CD4-positive, CD25-positive, alpha-beta regulatory T cell (primary cell): ENCODE results near the gene AKAP8L. TPM values are rescaled to one million over a fixed set of nuclear protein-coding genes. Genes with fewer than 3 reads are reported as not detected.

Experiments used
- ATAC-seq, 2 donors: fragments of 150-1000 bp; cut with Tn5 transposase; one replicate each; pipeline ENCODE4 v1.10.0; 2021; ENCODE audit warnings: low read depth in 2 of 2, moderate number of reproducible peaks in 2 of 2, moderate library complexity in 1 of 2
- DNase-seq, 3 donors: peaks; one replicate each; pipeline versions ENCODE4 v3.0.0 to v3.0.0-alpha.2; 2012 to 2022; ENCODE audit warnings: mixed read lengths in 1 of 3
- H3K27ac ChIP-seq: one replicate; pipeline ENCODE4 v1.7.0; 2013; ENCODE audit warnings: mild to moderate bottlenecking, low read length; ENCODE audit not compliant: insufficient read depth, poor library complexity, severe bottlenecking
- H3K27me3 ChIP-seq: one replicate; pipeline ENCODE4 v1.7.0; 2013; ENCODE audit warnings: low read length; ENCODE audit not compliant: control insufficient read depth, insufficient read depth
- H3K36me3 ChIP-seq: one replicate; pipeline ENCODE4 v1.7.0; 2013; ENCODE audit warnings: mild to moderate bottlenecking, low read length, moderate library complexity; ENCODE audit not compliant: control insufficient read depth, insufficient read depth
- H3K4me1 ChIP-seq: 2 replicates; pipeline ENCODE4 v1.7.0; 2013; ENCODE audit warnings: mild to moderate bottlenecking, low read length; ENCODE audit not compliant: insufficient read depth, control insufficient read depth, poor library complexity, severe bottlenecking
- H3K4me3 ChIP-seq: one replicate; pipeline ENCODE4 v1.7.0; 2013; ENCODE audit warnings: low read depth, mild to moderate bottlenecking, low read length, moderate library complexity
- H3K9me3 ChIP-seq, 2 experiments: 1 replicate in 1 of 2; 2 replicates in 1 of 2; pipeline ENCODE4 v1.7.0; 2013; ENCODE audit warnings: low read length in 2 of 2, mild to moderate bottlenecking in 1 of 2, moderate library complexity in 1 of 2; ENCODE audit not compliant: control insufficient read depth in 2 of 2
- H3K27ac Mint-ChIP-seq, 3 donors: one replicate each; pipeline ENCODE4 v1.8.0; 2020 to 2022; ENCODE audit warnings: mild to moderate bottlenecking in 3 of 3, mixed read lengths in 3 of 3, moderate library complexity in 2 of 3
- H3K27me3 Mint-ChIP-seq: one replicate; pipeline ENCODE4 v1.8.0; 2022; ENCODE audit warnings: mild to moderate bottlenecking, mixed read lengths
- H3K36me3 Mint-ChIP-seq: one replicate; pipeline ENCODE4 v1.8.0; 2020; ENCODE audit warnings: mixed read lengths
- H3K4me1 Mint-ChIP-seq, 4 donors: one replicate each; pipeline ENCODE4 v1.8.0; 2020 to 2022; ENCODE audit warnings: mixed read lengths in 4 of 4, mild to moderate bottlenecking in 1 of 4
- H3K4me3 Mint-ChIP-seq, 4 donors: one replicate each; pipeline ENCODE4 v1.8.0; 2020 to 2022; ENCODE audit warnings: mild to moderate bottlenecking in 4 of 4, mixed read lengths in 4 of 4, moderate library complexity in 3 of 4
- H3K9me3 Mint-ChIP-seq, 7 donors: one replicate each; pipeline ENCODE4 v1.8.0; 2020 to 2022; ENCODE audit warnings: mixed read lengths in 7 of 7, mild to moderate bottlenecking in 3 of 7, moderate library complexity in 2 of 7
- polyA plus RNA-seq, 4 donors: library from polyadenylated mRNA; unstranded; fragments of 300-500 nt; fragmentation: Illumina TruSeq; gene quantifications; one replicate each; pipeline ENCODE4 v1.2.3, GENCODE V29; 2021
- total RNA-seq: library from RNA; stranded (reverse); gene quantifications from one replicate; pipeline ENCODE4 v1.2.3, GENCODE V29; 2022

The AKAP8L gene
- total and polyA plus RNA-seq, 5 donors from 2014 or later = 30.0 to 142 (median 37.7) TPM

DNA sequence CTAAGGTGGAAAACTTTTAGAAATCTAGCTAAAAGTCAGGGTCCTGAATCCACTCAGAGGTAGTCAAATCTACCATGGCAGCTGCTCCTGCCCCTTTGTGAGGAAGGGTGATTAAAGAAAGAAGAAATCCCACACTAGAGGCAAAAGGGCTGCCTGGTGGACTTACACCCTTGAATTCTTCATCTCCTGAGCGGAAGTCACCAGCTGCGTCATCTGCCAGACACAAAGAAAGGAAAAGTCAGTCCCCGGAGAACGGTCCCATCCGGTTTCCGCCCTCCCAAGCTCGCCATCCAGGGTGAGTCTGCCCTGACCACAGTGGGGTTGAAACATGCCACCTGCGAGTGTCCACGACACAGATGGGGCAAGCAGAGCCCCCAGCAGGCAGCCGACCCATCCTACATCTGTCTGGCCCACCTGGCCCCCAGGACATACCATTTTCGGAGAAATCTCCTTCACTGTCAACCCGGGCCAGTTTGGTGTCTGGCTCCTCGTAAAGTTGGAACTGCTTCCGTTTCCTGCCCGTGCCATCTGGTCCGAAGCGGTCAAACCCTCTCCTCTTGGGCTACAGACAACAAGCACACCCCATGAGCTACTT is 46.9 kb downstream of the AKAP8L start:
- no peak overlapping the region for H3K27ac Mint-ChIP-seq
- H3K36me3 ChIP-seq = peaks cover 70% of the 10 kb centered on the region
- no peak overlapping the region for H3K4me3 Mint-ChIP-seq
- no peaks in the 10 kb centered on the region for H3K9me3 ChIP-seq
- peaks cover 5% of the 10 kb centered on the region for H3K4me1 ChIP-seq
- no peaks in the 10 kb centered on the region for H3K27me3 ChIP-seq
- ATAC-seq (no peak), DNase-seq (no peak)
- no peak overlapping the region for H3K27ac ChIP-seq
- H3K4me3 ChIP-seq = no peak overlapping the region
- H3K36me3 Mint-ChIP-seq = peaks cover 12% of the 10 kb centered on the region
- peaks cover 0 to 3% (median 0%) of the 10 kb centered on the region in 7 donors for H3K9me3 Mint-ChIP-seq
- H3K4me1 Mint-ChIP-seq = peaks cover 4 to 27% (median 6%) of the 10 kb centered on the region in 4 donors
- no peaks in the 10 kb centered on the region for H3K27me3 Mint-ChIP-seq

DNA sequence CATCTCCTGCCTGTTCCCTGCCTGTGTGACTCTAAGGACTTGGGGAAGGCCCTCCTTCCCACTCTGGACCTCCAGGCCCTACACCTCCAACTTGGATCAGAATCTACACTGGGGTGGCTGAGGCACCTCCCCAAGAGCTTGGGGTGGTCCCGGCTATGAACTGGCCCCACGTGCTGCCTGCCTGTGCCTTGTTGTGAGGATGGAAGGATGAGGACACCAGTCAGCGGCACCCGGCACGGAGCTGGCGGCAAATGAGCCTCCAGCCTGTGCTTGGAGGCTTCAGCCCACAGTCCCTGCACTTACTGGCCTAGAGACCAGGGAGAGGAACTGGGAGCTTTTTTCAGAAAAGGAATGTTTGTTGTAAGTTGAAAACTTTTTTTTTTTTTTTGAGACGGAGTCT is 47.7 kb downstream of the AKAP8L start:
- DNase-seq (no peak), ATAC-seq (no peak)
- Histone ChIP-seq H3K9me3 (no peaks in the 10 kb centered on the region), H3K4me3 (no peak overlapping the region), H3K36me3 (peaks cover 70% of the 10 kb centered on the region), H3K4me1 (no peaks in the 10 kb centered on the region), H3K27ac (no peak overlapping the region), H3K27me3 (no peaks in the 10 kb centered on the region)
- H3K27ac Mint-ChIP-seq = no peak overlapping the region
- H3K4me3 Mint-ChIP-seq = no peak overlapping the region
- peaks cover 0 to 3% (median 0%) of the 10 kb centered on the region in 7 donors for H3K9me3 Mint-ChIP-seq
- H3K27me3 Mint-ChIP-seq = no peaks in the 10 kb centered on the region
- peaks cover 0 to 21% (median 2%) of the 10 kb centered on the region in 4 donors for H3K4me1 Mint-ChIP-seq
- peaks cover 12% of the 10 kb centered on the region for H3K36me3 Mint-ChIP-seq

DNA sequence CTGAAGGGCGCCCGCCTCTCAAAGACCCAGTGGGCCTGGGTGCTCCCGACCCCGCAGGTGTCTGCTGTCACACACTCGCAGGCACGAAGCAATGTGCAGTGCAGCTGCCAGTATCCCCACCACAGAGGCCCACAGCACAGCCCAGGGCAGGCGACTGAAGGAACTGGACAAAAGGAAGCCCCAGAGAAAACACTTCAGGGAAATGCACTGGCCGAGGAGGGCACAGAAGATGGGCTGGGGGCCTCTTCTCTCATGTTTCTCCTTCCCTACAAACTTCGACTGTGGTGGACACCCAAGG is 49.2 kb downstream of the AKAP8L start:
- Mint-ChIP-seq H3K4me3 (no peak overlapping the region), H3K27me3 (no peaks in the 10 kb centered on the region), H3K36me3 (peaks cover 15% of the 10 kb centered on the region), H3K9me3 (peaks cover 0 to 3% (median 0%) of the 10 kb centered on the region in 7 donors), H3K4me1 (peaks cover 0 to 10% (median 1%) of the 10 kb centered on the region in 4 donors), H3K27ac (no peak overlapping the region)
- Histone ChIP-seq H3K4me1 (no peaks in the 10 kb centered on the region), H3K36me3 (peaks cover 75% of the 10 kb centered on the region), H3K9me3 (no peaks in the 10 kb centered on the region), H3K4me3 (no peak overlapping the region), H3K27ac (no peak overlapping the region), H3K27me3 (no peaks in the 10 kb centered on the region)
- no peak for DNase-seq
- no peak for ATAC-seq

DNA sequence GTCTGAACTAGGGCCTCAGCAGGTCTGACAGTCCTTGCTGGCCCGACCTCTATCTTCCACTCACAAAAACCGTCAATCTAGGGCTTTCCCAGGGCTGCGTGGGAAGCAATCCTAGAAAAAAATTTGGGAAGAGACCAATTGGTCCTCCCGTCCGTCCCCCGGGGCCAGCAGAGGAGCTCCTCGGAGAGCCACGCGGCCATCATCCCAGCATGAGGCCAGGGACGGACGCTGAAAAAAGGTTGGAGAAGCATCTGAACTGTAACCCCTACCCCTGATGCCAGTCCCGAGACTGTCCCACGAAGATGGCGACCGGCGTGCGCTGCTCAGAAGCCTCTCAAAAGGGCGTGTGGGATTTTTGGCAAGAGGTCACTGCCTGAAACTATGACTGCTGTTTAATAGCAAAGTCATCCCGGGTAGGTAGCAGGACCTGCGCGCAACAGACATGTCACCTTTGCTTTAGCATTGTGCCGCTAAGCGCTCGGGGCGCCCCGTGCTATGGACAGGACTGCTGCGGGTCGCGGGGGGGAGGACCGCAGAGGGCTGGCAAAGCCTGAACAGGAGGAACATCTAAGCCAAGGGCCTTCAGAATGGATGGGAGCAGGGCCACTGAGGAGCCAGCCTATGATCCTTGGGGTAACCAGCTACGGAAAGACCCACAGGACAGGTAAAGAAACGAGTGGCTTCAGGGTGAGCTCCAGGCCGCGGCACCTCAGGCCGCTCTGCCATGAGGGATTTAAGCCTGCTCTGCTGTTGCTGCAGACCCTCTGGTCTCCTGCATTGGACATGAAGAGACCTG is 49.8 kb downstream of the AKAP8L start:
- H3K9me3 ChIP-seq = no peaks in the 10 kb centered on the region
- ATAC-seq (no peak), DNase-seq (no peak)
- no peaks in the 10 kb centered on the region for H3K27me3 Mint-ChIP-seq
- no peak overlapping the region for H3K27ac Mint-ChIP-seq
- peaks cover 0 to 6% (median 1%) of the 10 kb centered on the region in 4 donors for H3K4me1 Mint-ChIP-seq
- no peak overlapping the region for H3K4me3 ChIP-seq
- H3K36me3 ChIP-seq = peaks cover 74% of the 10 kb centered on the region
- peaks cover 15% of the 10 kb centered on the region for H3K36me3 Mint-ChIP-seq
- H3K4me3 Mint-ChIP-seq = no peak overlapping the region
- no peaks in the 10 kb centered on the region for H3K27me3 ChIP-seq
- no peaks in the 10 kb centered on the region for H3K4me1 ChIP-seq
- H3K27ac ChIP-seq = no peak overlapping the region
- H3K9me3 Mint-ChIP-seq = peaks cover 0 to 3% (median 0%) of the 10 kb centered on the region in 7 donors

DNA sequence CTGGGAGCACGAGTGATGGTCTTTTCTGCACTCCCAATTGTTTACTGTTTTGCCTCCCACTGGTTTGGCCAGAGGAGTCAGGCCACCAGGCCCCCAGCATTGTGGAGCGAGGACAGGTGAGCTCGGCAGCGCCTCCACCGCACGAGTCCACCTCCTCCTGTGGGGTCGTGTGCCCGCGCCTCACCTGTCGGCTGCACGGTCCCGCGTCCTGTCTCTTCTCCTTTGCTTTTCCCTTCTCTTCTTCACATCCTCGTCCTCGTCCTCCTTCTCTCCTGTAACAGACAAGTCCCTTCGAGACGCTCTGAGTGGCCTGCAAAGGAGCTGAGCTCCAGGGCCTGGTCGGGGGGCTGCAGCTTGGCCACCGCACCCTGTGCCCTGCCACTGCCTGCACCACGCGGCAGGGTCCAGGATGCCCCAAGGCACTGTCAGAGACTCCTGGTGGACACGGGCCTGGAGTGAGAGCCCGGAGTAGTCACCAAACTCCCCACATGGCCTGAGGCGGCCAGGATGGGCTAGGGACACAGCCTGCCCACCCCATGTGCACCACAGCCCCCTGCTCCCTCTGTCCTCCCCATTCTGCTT is 50.6 kb downstream of the AKAP8L start:
- H3K4me3 Mint-ChIP-seq = no peak overlapping the region
- H3K4me3 ChIP-seq = no peak overlapping the region
- H3K36me3 Mint-ChIP-seq = peaks cover 16% of the 10 kb centered on the region
- no peaks in the 10 kb centered on the region for H3K4me1 ChIP-seq
- no peak overlapping the region for H3K27ac ChIP-seq
- DNase-seq (no peak), ATAC-seq (no peak)
- H3K27me3 ChIP-seq = no peaks in the 10 kb centered on the region
- no peaks in the 10 kb centered on the region for H3K27me3 Mint-ChIP-seq
- H3K4me1 Mint-ChIP-seq = peaks cover 0 to 4% (median under 1%) of the 10 kb centered on the region in 4 donors
- peaks cover 0 to 3% (median 0%) of the 10 kb centered on the region in 7 donors for H3K9me3 Mint-ChIP-seq
- no peaks in the 10 kb centered on the region for H3K9me3 ChIP-seq
- H3K27ac Mint-ChIP-seq = no peak overlapping the region
- H3K36me3 ChIP-seq = peaks cover 68% of the 10 kb centered on the region

DNA sequence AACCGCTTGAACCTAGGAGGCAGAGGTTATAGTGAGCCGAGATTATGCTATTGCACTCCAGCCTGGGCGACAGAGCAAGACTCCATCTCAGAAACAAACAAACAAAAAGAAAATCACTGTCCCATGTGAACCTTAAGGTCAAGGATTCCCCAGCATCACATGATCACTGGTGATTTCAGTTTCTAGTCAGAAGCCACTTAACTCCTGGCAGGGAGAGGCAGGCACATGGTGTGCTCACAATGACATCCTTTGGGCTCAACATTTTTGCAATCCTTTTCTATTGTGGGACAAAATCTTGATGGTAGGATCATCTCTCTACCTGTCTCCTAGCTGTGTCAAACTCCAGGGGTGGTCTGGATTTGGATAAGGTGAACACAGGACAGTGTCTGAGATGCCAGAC is 51.3 kb downstream of the AKAP8L start:
- Histone ChIP-seq H3K27me3 (no peaks in the 10 kb centered on the region), H3K4me3 (no peak overlapping the region), H3K4me1 (no peaks in the 10 kb centered on the region), H3K9me3 (no peaks in the 10 kb centered on the region), H3K36me3 (peaks cover 64% of the 10 kb centered on the region), H3K27ac (no peak overlapping the region)
- Mint-ChIP-seq H3K9me3 (peaks cover 0 to 3% (median 0%) of the 10 kb centered on the region in 7 donors), H3K36me3 (peaks cover 13% of the 10 kb centered on the region), H3K4me1 (peaks cover 0 to 2% (median 0%) of the 10 kb centered on the region in 4 donors), H3K27me3 (no peaks in the 10 kb centered on the region), H3K4me3 (no peak overlapping the region), H3K27ac (no peak overlapping the region)
- DNase-seq (no peak), ATAC-seq (no peak)

DNA sequence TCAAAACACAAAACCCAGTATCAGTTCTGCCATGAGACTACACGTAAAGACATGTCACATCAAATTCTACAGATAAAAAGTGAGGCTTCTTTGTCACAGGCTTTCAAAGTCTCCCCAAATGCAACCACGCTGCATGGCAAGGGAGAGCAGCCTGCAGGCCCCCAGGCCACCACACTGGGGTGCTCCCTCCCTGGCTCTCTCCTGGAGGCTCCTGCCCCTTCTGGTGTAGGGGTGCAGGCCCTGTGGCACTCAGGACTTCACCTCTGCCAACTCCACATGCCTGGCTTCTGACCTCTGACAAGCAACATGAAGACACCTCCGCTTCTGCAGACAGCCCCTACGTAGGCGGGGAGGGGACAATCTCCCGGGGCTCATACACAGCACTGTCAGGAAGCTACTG is 53.5 kb downstream of the AKAP8L start:
- Histone ChIP-seq H3K27me3 (no peaks in the 10 kb centered on the region), H3K4me1 (peaks cover 3% of the 10 kb centered on the region), H3K36me3 (peaks cover 61% of the 10 kb centered on the region), H3K9me3 (no peaks in the 10 kb centered on the region), H3K4me3 (no peak overlapping the region), H3K27ac (no peak overlapping the region)
- H3K36me3 Mint-ChIP-seq = peaks cover 17% of the 10 kb centered on the region
- H3K27me3 Mint-ChIP-seq = no peaks in the 10 kb centered on the region
- DNase-seq = no peak
- peak overlapping the region in 1 of 4 donors; percentile 33 for H3K4me3 Mint-ChIP-seq
- peaks cover 0 to 2% (median 0%) of the 10 kb centered on the region in 4 donors for H3K4me1 Mint-ChIP-seq
- no peak overlapping the region for H3K27ac Mint-ChIP-seq
- peaks cover 0 to 3% (median 0%) of the 10 kb centered on the region in 7 donors for H3K9me3 Mint-ChIP-seq
- no peak for ATAC-seq
